ENCODE results near the gene PI4KA.

Gene PI4KA

DNA sequence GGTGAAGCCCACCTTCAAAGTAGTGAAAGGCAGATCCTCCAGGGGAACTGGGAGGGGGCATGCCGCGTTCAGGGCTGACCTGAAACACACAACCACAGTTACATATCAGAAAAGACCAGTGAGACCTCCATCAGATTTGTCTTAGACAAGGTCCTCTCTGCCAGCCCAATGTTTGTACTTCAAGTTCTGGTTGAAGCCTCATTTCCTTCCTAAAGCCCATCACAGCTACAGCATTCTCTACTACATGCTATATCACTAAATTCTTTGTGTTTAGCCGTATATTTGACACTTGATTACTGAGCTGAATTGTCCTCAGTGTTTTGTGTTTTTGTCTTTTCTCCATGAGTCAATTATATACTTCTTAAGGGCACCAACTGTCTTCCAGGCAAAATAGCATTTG, 40.1 kb downstream of the PI4KA start:
- FAIRE-seq: peak; percentile 9

DNA sequence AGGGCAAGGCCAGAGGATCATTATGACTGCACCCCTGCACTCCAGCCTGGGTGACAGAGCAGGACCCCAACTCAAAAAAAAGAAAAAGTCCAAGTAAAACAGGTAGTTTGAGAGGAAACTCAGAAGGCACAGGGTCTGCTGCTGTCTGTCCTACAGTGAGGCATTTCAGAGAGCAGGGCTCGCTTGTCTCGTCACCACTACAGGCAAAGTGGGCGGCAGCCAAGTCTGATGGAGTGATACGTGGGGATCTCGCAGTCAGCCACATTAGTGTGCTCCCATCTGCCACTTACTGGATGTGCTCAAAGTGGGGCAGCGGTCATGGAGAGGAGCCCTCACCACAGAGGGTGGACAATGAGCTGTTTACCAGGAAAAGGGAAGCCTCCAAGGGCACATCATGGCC, 42.1 kb downstream of the PI4KA start:
- no peak for FAIRE-seq
- TF ChIP-seq POLR2A (IDR thresholded peaks at IDR 0.05; ENCODE audit: low read depth, low read length) (no peak), POLR2AphosphoS5 (IDR thresholded peaks at IDR 0.05; ENCODE audit: low read depth, low read length) (no peak)
- no peak for DNase-seq (ENCODE audit: insufficient read length)

More for the DNA sequence above, 40.1 kb downstream of the PI4KA start:
- TF ChIP-seq TAF1 (IDR thresholded peaks at IDR 0.05; ENCODE audit: borderline replicate concordance, low read depth, low read length) (no peak), POLR2A (IDR thresholded peaks at IDR 0.05; ENCODE audit: low read depth, low read length) (no peak), POLR2AphosphoS5 (IDR thresholded peaks at IDR 0.05; ENCODE audit: low read depth, low read length) (no peak)
- DNase-seq (ENCODE audit: insufficient read length): no peak

DNA sequence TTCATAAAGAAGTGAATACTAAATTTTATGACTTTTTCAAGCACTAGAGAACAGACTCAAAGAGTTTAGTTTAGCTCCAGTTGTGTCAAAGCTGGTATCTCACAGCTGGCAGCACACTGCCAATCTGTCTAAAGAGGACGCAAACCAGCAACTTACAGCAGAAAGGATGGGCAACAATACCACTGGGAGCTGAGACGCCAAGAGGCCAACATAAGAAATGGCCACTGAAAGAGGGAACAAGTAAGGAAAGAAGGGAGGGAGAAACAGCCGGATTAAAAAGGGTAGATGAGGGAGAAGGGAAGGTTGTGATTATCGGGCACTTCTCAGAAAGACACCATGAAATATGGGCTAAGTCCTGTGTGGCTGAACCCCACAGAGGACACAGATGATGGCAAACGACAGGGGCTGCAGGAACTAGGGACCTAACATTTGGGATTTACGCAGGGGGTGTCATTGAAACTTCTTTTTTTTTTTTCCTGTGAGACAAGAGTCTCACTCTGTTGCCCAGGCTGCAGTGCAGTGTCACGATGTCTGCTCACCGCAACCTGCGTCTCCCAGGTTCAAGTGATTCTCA, 43.0 kb downstream of the PI4KA start:
- TF ChIP-seq POLR2AphosphoS5 (IDR thresholded peaks at IDR 0.05; ENCODE audit: low read depth, low read length): no peak
- TF ChIP-seq POLR2A (IDR thresholded peaks at IDR 0.05; ENCODE audit: low read depth, low read length): no peak
- TF ChIP-seq TAF1 (IDR thresholded peaks at IDR 0.05; ENCODE audit: borderline replicate concordance, low read depth, low read length): no peak
- DNase-seq (ENCODE audit: insufficient read length) (no peak), FAIRE-seq (no peak)

DNA sequence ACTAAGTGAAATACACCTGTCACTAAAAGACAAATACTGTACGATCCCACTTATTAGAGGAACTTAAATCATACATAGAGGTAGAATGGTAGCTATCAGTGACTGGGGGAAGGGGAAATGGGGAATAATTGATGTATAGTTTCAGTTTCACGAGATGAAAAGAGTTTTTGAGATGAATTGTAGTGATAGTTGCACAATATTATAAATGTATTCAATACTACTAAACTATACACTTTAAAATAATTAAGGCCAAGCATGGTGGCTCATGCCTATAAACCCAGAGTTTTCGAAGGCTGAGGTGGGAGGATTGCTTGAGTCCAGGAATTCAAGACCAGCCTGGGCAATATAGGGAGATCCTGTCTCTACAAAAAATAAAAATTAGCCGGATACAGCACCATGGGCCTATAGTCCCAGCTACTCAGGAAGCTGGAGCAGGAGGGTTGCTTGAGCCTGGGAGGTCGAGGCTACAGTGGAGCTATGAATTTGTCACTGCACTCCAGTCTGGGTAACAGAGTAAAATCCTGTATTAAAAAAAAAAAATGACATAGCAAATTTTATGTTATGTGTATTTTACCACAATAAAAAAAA, 44.3 kb downstream of the PI4KA start:
- DNase-seq (ENCODE audit: insufficient read length): no peak
- TF ChIP-seq POLR2AphosphoS5 (IDR thresholded peaks at IDR 0.05; ENCODE audit: low read depth, low read length): no peak
- TF ChIP-seq TAF1 (IDR thresholded peaks at IDR 0.05; ENCODE audit: borderline replicate concordance, low read depth, low read length): no peak
- TF ChIP-seq POLR2A (IDR thresholded peaks at IDR 0.05; ENCODE audit: low read depth, low read length): no peak
- FAIRE-seq: no peak

DNA sequence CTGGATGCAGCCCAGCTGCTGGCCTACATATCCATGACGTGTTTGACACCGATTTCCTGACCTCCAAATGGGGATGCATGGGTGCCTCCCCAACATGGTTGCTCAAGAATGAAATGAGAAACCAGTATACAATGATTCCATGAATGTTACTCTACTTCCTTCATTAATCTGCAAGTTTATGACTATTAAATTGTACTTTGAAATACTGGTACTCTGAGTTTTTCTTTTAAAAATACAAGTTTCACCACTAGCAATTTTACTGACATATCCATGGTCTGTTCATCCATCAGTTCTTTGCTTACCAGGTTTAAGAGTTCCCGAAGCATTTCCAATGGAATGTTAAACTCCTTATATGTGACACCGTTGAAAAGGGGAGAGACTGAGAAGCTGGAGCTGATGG, 45.6 kb downstream of the PI4KA start:
- FAIRE-seq: no peak
- DNase-seq (ENCODE audit: insufficient read length): no peak
- TF ChIP-seq POLR2AphosphoS5 (IDR thresholded peaks at IDR 0.05; ENCODE audit: low read depth, low read length) (no peak), POLR2A (IDR thresholded peaks at IDR 0.05; ENCODE audit: low read depth, low read length) (no peak), TAF1 (IDR thresholded peaks at IDR 0.05; ENCODE audit: borderline replicate concordance, low read depth, low read length) (no peak)

DNA sequence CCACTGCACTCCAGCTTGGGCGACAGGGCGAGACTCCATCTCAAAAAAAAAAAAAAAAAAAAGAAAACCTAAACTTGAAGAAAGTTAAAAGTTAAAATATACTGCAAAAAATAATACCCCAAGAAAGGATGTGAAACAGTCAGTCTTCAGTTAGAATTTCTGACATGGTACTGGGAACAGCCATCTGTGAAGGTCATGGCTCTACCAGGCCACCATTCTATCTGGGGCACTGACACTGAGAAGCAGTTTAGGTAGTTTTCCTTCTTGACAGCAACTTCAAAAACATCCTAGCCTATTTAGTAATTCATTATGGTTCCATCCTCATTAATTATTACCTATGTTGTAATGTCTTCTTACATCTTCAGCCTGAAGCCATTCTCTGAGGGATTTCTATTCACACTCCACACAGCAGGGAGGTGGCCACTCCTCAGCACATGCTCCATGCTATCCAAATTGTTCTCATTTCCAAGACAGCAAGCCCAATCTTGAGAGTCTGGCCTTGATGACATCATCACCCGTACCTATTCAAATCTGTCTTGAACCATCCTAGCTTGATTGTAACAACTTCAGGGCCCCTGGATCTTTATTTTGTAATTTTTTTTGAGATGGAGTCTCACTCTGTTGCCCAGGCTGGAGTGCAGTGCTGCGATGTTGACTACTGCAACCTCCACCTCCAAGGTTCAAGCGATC, 46.5 kb downstream of the PI4KA start:
- FAIRE-seq (no peak), DNase-seq (ENCODE audit: insufficient read length) (no peak)
- no peak for TF ChIP-seq POLR2AphosphoS5 (IDR thresholded peaks at IDR 0.05; ENCODE audit: low read depth, low read length)
- no peak for TF ChIP-seq POLR2A (IDR thresholded peaks at IDR 0.05; ENCODE audit: low read depth, low read length)
- TF ChIP-seq TAF1 (IDR thresholded peaks at IDR 0.05; ENCODE audit: borderline replicate concordance, low read depth, low read length): no peak

DNA sequence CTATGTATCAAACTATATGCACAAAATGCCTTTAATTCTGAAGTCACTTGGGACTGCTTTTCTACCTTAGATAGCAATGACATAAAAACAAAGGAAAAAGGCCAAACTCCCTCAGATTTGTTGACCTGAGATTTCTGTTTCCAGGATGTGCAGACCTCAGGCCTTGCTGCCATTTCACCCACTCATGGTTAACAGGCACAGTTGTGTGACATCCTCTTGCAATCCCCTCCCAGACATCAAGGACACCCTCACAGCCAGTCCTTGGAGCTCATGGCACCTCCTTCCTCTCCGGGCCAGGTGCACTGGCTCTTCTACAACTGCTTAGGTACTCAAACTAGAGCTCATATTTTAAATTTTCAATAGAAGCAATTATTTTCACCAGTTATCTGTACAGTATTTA, 47.4 kb downstream of the PI4KA start:
- TF ChIP-seq POLR2AphosphoS5 (IDR thresholded peaks at IDR 0.05; ENCODE audit: low read depth, low read length) (no peak), TAF1 (IDR thresholded peaks at IDR 0.05; ENCODE audit: borderline replicate concordance, low read depth, low read length) (no peak), POLR2A (IDR thresholded peaks at IDR 0.05; ENCODE audit: low read depth, low read length) (no peak)
- FAIRE-seq: no peak
- DNase-seq (ENCODE audit: insufficient read length): no peak

DNA sequence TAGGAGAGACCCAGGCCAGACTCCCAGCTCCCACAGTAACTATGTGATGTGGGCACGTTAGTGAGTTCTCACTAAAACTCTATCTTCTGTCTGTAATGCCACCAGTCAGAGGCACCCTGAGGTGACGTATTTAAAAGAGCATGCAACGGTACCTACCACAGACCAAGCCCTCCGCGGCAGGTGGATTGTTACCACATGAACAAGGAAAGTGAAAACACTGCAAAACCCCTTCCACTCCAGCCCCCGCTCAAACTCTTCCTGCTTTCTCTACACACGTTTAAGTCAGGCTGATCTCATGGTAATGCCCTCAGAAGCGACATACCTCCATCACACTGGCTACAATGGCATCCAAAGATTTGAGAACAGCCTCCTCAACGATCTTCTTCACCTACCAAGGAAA, 48.0 kb downstream of the PI4KA start:
- DNase-seq (ENCODE audit: insufficient read length) (no peak), FAIRE-seq (no peak)
- no peak for TF ChIP-seq POLR2AphosphoS5 (IDR thresholded peaks at IDR 0.05; ENCODE audit: low read depth, low read length)
- TF ChIP-seq TAF1 (IDR thresholded peaks at IDR 0.05; ENCODE audit: borderline replicate concordance, low read depth, low read length): no peak
- TF ChIP-seq POLR2A (IDR thresholded peaks at IDR 0.05; ENCODE audit: low read depth, low read length): no peak

DNA sequence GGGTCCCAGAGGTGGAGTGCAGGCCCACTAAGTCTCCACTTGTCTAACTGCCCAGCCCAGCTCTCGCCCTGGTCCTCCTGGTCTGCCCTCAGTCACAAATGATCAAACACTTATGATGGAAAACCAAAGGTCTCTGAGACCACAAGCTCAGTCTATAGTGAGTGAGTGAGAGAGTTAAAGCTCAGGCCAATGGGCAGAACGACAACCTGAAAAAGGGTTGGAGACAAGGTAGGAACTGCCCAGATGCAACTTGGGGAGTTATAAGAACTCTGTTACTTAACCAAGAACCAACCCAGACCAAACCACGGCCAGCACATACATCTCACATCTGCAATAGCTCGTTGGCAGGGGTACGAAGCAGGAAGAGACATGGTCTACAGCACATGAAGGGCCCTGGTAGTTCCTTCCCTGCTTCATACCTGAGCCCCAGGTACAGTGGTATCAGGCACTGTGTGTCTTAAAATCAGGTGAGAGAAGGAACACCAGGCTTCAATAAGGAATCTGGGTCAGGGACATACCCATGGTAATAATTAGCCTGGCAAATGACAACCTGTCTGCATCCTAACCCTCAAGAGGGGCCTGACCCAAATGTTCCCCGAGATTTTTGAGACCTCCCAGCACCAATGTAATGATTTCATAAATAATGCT, 48.9 kb downstream of the PI4KA start:
- TF ChIP-seq POLR2AphosphoS5 (IDR thresholded peaks at IDR 0.05; ENCODE audit: low read depth, low read length): no peak
- no peak for TF ChIP-seq TAF1 (IDR thresholded peaks at IDR 0.05; ENCODE audit: borderline replicate concordance, low read depth, low read length)
- TF ChIP-seq POLR2A (IDR thresholded peaks at IDR 0.05; ENCODE audit: low read depth, low read length): no peak
- no peak for FAIRE-seq
- no peak for DNase-seq (ENCODE audit: insufficient read length)

DNA sequence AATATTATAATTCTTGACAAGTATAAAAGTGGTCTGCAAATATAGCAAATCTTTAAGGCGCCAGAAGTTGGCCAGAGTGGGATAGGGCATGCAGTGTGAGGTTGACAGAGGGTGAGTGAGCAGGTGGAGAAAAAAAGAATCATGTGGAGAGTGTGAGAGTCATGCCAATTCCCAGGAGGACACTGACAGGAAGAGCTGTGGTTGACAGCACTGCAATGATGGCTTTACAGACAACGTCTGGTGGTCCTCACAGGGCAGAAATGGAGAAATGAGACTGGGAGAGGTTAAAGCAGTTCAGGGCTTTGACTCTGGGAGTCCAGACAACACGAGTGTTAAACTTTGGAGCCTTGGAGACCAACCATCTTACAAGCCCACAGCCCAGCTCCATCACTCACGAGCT, 49.8 kb downstream of the PI4KA start:
- TF ChIP-seq TAF1 (IDR thresholded peaks at IDR 0.05; ENCODE audit: borderline replicate concordance, low read depth, low read length) (no peak), POLR2AphosphoS5 (IDR thresholded peaks at IDR 0.05; ENCODE audit: low read depth, low read length) (no peak), POLR2A (IDR thresholded peaks at IDR 0.05; ENCODE audit: low read depth, low read length) (no peak)
- DNase-seq (ENCODE audit: insufficient read length): no peak
- FAIRE-seq: no peak

DNA sequence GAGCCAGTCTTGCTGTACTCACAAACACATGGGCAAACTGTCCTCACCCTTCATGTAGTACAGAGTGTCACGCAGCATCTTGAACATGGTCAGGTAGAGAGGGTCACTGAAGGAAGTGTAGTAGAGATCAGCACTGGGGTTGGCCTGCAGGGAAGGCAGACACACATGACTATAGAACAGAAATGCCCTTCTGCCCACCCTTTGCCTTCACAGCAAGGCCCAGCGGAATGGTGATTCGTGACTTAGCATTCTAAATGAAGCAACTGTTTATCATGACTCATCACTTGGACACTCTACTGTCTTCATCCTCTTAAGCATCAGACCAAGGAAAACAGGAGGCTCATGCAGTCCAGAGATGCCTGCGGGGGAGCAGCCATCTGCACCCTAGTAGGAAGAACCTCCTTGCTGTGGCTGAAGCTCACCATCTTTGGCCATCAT, 51.3 kb downstream of the PI4KA start:
- TF ChIP-seq POLR2AphosphoS5 (IDR thresholded peaks at IDR 0.05; ENCODE audit: low read depth, low read length): no peak
- TF ChIP-seq TAF1 (IDR thresholded peaks at IDR 0.05; ENCODE audit: borderline replicate concordance, low read depth, low read length): no peak
- no peak for TF ChIP-seq POLR2A (IDR thresholded peaks at IDR 0.05; ENCODE audit: low read depth, low read length)
- no peak for FAIRE-seq
- DNase-seq (ENCODE audit: insufficient read length): no peak

All from GM12892 (cell line).